Stimulated activated CD4-positive, alpha-beta T cell treated with anti-CD3 and anti-CD28 coated beads, Interleukin-4, amount 100 ng/mL, for 24 hours (primary cell): Measurements from ENCODE around the gene MFSD2A.
"Not testable (repeated sequence)": the region's sequence is repeated elsewhere in the genome, so short reads cannot be mapped to it uniquely, and the experiment has no call there.

ENCODE experiments used
- DNase-seq: peaks from one replicate; pipeline ENCODE4 v3.0.0-alpha.2; 2020

MFSD2A gene

DNA sequence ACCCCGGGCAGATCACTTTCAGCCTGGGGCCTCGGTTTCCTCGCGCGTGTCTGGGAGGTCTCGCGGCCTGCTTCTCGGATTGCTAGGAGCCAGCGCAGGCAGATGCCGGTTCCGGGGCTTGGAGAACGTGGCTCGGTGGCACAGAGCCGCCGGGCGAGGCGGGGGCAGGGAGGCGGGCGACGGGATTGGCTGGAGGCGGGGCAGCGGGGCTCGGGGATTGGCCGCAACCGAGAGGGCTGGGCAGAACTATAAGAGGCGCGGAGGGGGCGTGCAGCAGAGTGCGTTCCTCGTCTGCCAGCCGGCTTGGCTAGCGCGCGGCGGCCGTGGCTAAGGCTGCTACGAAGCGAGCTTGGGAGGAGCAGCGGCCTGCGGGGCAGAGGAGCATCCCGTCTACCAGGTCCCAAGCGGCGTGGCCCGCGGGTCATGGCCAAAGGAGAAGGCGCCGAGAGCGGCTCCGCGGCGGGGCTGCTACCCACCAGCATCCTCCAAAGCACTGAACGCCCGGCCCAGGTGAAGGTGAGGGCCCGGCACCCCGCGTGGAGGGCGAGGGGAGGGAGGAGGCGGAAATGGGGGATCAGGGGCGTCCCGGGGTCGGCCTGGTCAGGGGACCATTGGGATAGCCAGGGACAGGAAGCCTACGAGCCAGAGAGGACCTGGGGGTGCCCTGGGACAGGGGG is at the start of gene MFSD2A:
Gene MFSD2A, plus strand, starts transcription at position 276 of the 677 bp plus-strand sequence. Its CDS starts 148 bp downstream, at position 424.
- DNase-seq, result peak; percentile 94

GRCh38 chr1:39905172-39905571 is 49.8 kb upstream of the MFSD2A start:
- DNase-seq, result no peak

- no peak for DNase-seq
Measured at GRCh38 chr1:39907528-39908453, 47.2 kb upstream of the MFSD2A start.

DNA sequence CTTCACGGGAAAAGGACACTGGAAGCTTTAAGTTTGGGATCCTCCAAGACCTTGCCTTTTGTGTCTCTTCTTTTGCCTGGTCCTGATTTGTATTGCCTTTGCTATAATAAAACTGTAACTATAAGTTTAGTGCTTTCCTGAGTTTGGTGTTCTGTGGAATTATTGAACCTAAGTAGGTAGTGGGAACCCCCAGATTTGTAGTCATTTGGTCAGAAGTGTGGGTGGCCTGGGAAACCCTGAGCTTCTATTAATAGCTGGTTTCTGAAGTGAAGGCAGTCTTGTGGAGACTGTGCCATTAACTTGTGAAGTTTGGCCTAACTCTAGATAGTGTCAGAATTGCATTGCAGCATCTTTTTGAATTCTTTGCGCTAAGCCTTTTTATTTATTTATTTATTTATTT is 46.4 kb upstream of the MFSD2A start:
- no peak for DNase-seq

GRCh38 chr1:39910263-39910662 is 44.7 kb upstream of the MFSD2A start:
- DNase-seq, result no peak

DNA sequence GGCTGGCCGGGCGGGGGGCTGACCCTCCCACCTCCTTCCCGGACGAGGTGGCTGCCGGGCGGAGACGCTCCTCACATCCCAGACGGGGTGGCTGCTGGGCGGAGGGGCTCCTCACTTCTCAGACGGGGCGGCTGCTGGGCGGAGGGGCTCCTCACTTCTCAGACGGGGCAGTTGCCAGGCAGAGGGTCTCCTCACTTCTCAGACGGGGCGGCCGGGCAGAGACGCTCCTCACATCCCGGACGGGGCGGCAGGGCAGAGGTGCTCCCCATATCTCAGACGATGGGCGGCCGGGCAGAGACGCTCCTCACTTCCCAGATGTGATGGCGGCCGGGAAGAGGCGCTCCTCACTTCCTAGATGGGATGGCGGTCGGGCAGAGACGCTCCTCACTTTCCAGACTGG is 41.8 kb upstream of the MFSD2A start:
- not testable (repeated sequence) for DNase-seq

- no peak for DNase-seq
Measured at GRCh38 chr1:39915499-39916129, 39.3 kb upstream of the MFSD2A start.

- DNase-seq, result no peak
Measured at GRCh38 chr1:39917825-39918224, 37.1 kb upstream of the MFSD2A start.

GRCh38 chr1:39919545-39919944 is 35.4 kb upstream of the MFSD2A start:
- peak; percentile 50 for DNase-seq

GRCh38 chr1:39922251-39922688 is 32.7 kb upstream of the MFSD2A start:
- DNase-seq, result no peak

DNA sequence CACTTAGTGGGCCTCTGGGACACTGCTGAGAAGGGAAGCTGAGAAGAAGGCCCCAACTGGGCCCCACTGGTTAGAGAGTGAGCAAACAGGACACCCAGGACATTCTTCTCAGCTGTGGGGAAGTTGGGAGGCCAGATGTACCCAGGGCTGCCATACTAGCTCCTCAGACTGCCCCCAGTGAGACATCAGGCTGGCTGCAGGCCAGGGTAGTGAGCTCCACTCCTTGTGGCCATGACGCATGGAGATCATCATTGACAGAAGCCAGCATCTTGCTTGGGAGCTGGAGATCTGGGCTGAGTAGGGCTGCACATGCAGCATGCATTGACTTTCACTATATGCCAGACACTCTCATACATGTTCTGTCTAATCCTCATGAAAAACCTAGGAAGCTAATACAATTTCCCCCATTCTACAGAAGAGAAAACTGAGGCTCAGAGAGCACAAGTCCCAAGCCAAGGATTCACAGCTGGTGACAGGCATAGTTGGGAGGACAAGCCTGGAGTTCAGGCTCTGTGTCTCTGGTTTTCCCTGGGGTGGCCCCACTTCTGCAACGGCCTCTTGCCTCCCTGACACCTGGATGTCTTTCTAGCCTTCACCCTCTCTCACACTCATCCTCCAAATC is 29.1 kb upstream of the MFSD2A start:
- no peak for DNase-seq

DNA sequence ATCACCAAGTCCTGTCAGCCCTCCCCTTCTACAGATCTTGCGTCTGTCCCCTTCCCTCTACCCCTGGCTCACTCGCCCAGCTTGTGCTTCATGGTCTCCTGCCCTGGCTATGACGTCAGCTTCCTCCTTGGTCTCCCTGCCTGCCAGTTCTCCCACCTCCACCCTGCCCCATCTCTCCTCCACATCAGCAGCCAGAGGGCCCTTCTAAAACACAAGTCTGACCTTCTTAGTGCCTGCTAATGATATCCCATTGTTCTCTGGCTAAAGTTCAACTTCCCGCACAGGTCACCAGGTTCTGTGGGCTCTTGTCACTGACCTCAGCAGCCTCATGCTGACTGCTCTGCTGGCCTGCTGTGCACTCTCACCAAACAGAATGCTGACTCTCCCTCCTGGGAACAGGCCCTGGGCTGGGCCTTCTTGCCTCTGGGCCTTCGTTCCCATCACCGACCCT is 28.6 kb upstream of the MFSD2A start:
- no peak for DNase-seq

GRCh38 chr1:39926820-39927219 is 28.1 kb upstream of the MFSD2A start:
- no peak for DNase-seq

GRCh38 chr1:39927538-39927937 is 27.4 kb upstream of the MFSD2A start:
- DNase-seq, result no peak

DNA sequence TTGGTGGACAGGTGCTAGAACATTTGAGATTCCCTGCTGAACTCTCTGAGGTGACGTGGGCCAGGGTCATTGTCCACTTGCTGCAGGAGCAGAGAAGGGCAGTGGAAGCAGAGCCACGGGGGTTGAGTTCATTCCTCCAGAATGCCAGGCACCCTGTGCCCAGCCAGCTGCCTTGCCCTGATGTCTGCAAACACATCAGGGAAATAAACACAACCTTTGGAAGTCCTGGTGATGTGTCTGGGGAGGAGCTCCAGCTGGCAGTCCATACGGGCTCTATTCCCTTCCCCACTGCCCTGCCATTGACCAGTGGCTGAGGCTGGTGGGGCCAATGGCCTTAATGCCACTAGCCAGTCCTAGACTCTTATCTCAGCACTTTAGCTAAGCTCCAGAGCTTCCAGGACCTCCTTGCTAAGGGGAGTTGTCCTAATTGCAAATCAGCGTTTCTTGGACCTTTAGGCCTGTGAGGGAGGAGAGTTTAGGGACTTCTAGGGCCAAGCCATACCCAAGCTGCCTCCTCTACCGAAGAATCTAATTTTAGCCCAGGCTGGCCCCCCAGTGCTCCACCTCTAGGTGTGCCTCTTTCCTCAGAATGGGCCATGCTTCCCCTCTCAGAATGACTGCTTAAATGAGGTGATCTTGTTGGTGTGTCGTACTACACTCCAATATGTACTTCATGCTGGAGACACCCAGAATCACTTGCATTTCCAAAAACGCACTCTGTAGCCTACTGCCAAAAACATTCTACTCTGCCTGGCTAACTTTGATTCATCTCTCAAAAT is 25.9 kb upstream of the MFSD2A start:
- no peak for DNase-seq

DNA sequence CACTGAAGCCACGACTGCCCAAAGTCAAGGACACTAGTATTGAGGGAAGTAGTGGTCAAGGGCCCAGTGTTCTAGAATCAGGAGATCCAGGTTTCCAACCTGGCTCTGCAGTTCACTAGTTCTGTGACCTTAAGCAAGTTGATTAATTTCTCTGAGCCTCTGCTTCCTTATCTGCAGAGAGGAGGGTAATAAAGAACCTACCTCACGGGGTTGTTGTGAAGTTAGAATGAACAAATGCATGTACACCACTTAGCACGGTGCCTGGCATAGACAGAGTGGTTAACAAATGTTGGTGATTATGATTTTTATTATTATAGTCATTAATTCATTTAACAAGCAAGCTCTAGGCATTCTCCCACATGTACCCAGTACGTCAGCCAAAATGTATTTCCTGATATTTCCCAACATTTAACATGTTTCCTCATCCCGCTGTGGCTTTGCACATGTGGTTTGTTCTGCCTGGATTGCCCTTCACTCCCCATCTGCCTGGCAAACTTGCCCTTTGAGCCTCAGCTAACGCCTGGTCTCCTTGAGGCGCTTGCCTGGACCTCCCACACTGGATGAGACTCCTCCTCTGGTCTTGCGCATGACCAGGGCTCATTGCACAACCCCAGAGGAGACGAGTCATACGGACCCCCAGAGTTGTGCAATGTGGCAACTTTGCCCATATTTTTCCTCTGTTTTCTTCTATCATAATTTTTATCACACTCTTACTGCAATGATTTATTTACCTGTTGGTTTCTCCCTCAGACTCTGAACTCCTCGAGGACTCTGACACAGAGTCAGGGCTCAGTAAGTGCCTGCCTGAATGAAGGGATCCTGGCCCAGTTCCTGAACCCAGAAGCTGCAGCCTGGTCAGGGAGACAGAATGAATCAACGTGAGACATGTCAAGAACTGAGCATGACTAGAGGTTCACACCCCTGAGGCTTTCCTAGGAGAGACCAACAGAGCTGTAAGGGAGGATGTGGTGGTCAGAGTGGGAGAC is 20.7 kb upstream of the MFSD2A start:
- no peak for DNase-seq

GRCh38 chr1:39936724-39937491 is 18.0 kb upstream of the MFSD2A start:
- DNase-seq, result no peak

- DNase-seq, result no peak
Measured at GRCh38 chr1:39938856-39939255, 16.1 kb upstream of the MFSD2A start.

DNA sequence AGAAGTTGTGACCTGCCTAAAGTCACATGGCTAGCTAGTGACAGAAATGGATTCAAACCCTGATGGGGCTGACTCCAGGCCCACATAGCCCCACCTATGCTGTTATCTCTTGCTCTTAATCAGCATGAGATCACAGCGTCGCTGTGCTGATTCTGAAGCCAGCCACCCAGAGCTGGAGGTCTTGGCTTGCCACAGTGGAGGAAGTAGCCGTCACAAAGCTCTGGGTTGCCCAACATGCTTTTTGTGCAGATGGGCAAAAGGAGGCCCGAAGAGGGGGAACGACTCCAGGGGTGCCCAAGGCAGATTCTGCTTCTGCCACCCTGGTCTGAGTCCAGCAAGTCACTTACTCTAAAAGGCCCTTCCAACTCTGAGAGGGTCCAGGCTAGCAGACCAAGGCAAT is 14.7 kb upstream of the MFSD2A start:
- DNase-seq, result no peak
